MM.1S (cell line): Measurements from ENCODE around the gene NXPH1.

Source experiments
- CTCF ChIP-seq: fragments of 300-600 bp; sonication (generic); IDR thresholded peaks from 2 replicates; pipeline ENCODE4 v1.5.1; 2016; ENCODE audit warnings: antibody characterized with exemption, low read length, mixed read lengths
- EZH2phosphoT487 ChIP-seq: fragments of 300-600 bp; sonication (generic); IDR thresholded peaks from 2 replicates; pipeline ENCODE4 v1.6.1; 2018; ENCODE audit warnings: antibody characterized with exemption, low read length

- TF ChIP-seq CTCF (no peak), EZH2phosphoT487 (no peak)
Observed at GRCh38 chr7:8389593-8390261, 43.7 kb upstream of the NXPH1 start.
